HepG2 (cell line): Measurements from ENCODE around the gene CACNA1F. TPM values are rescaled to one million over a fixed set of nuclear protein-coding genes. Genes with fewer than 3 reads are reported as not detected.

Experiments
- ATAC-seq: fragments of 200-7000 bp; cut with Tn5 transposase; 3 replicates; pipeline ENCODE4 v1.9.1; 2020; ENCODE audit warnings: mild to moderate bottlenecking, moderate library complexity
- BruUV-seq: library from RNA; stranded (reverse); fragments of 400-500 nt; replicated peaks from 2 replicates; lab custom pipeline; 2021; lab: Mats Ljungman, UMichigan
- CTCF ChIA-PET: fragments of 300-600 bp; formaldehyde crosslinking; extraction: SDS; loops from one replicate; lab custom pipeline; 2021; ENCODE audit warnings: low total read pairs, inconsistent platforms, low intra/inter-chr PET ratio; lab: Yijun Ruan, JAX
- POLR2A ChIA-PET: fragments of 350-600 bp; sonication (Branson Sonifier 250); formaldehyde crosslinking; loops from one replicate; lab custom pipeline; 2020; ENCODE audit warnings: antibody characterized with exemption, inconsistent platforms; lab: Yijun Ruan, JAX
- DNase-seq: peaks from one replicate; pipeline ENCODE4 v3.0.0-alpha.2; 2015; ENCODE audit warnings: low spot score
- FAIRE-seq: peaks from 3 replicates; lab custom pipeline; 2011; peaks lifted over from hg19 to GRCh38; lab: Jason Lieb, UNC
- H2AFZ ChIP-seq: one replicate; pipeline ENCODE4 v1.6.1; 2011; ENCODE audit warnings: low read length, inconsistent platforms
- H3K27ac ChIP-seq: fragments of 300-600 bp; 3 replicates; pipeline ENCODE4 v1.8.0; 2011; ENCODE audit warnings: mixed run types, mild to moderate bottlenecking, mixed read lengths, low read length, inconsistent platforms; ENCODE audit not compliant: insufficient read depth; ENCODE audit errors: extremely low read length
- H3K27me3 ChIP-seq, 2 experiments: fragments of 200-600 bp in 1 of 2; 2 replicates in 1 of 2; 3 replicates in 1 of 2; pipeline versions ENCODE4 v1.6.0 to v1.8.0; 2011; ENCODE audit warnings: low read length in 2 of 2, mild to moderate bottlenecking in 2 of 2, moderate library complexity in 2 of 2, inconsistent platforms in 1 of 2; ENCODE audit not compliant: insufficient read depth in 2 of 2, control insufficient read depth in 1 of 2
- H3K36me3 ChIP-seq, 2 experiments: fragments of 200-600 bp in 1 of 2; replicated peaks in 1 of 2; 2 replicates in 1 of 2; 3 replicates in 1 of 2; pipeline versions ENCODE4 v1.5.1 to v1.8.0; 2011; ENCODE audit warnings: low read length in 2 of 2, inconsistent platforms in 1 of 2; ENCODE audit not compliant: insufficient read depth in 2 of 2, control insufficient read depth in 1 of 2
- H3K4me1 ChIP-seq: 2 replicates; pipeline ENCODE4 v1.5.1; 2012; ENCODE audit warnings: low read length, inconsistent platforms; ENCODE audit not compliant: insufficient read depth
- H3K4me2 ChIP-seq: 2 replicates; pipeline ENCODE4 v1.6.0; 2011; ENCODE audit warnings: low read depth, low read length, inconsistent platforms
- H3K4me3 ChIP-seq, 3 experiments: fragments of 200-600 bp in 1 of 3; sonication (generic), shearing (Covaris generic) in 1 of 3; replicated peaks in 1 of 3; 2 replicates each; pipeline ENCODE4 v1.5.1; 2011 to 2016; ENCODE audit warnings: low read length in 3 of 3, inconsistent platforms in 2 of 3, low read depth in 2 of 3, mild to moderate bottlenecking in 2 of 3, control low read depth in 1 of 3, mixed read lengths in 1 of 3; ENCODE audit not compliant: insufficient read depth in 1 of 3
- H3K79me2 ChIP-seq: one replicate; pipeline ENCODE4 v1.6.1; 2011; ENCODE audit warnings: low read length, inconsistent platforms; ENCODE audit not compliant: insufficient read depth
- H3K9ac ChIP-seq: 2 replicates; pipeline ENCODE4 v1.6.0; 2011; ENCODE audit warnings: mild to moderate bottlenecking, low read depth, low read length, inconsistent platforms; ENCODE audit not compliant: insufficient read depth
- H3K9me3 ChIP-seq: 2 replicates; pipeline ENCODE4 v1.5.1; 2012; ENCODE audit warnings: mild to moderate bottlenecking, low read length
- H4K20me1 ChIP-seq: 2 replicates; pipeline ENCODE4 v1.6.0; 2011; ENCODE audit warnings: inconsistent platforms, mild to moderate bottlenecking, low read length, moderate library complexity; ENCODE audit not compliant: insufficient read depth
- SAP130 ChIP-seq: IDR thresholded peaks from 2 replicates; pipeline ENCODE4 v1.6.1; 2016; ENCODE audit warnings: low read depth
- TCF7L2 ChIP-seq: IDR thresholded peaks from 2 replicates; pipeline ENCODE4 v1.6.1; 2011; ENCODE audit warnings: mild to moderate bottlenecking, low read depth, low read length, moderate library complexity
- ZNF780A ChIP-seq: sonication (generic); formaldehyde crosslinking; IDR thresholded peaks from 2 replicates; pipeline ENCODE4 v1.8.0; 2022; ENCODE audit warnings: mild to moderate bottlenecking, missing genetic modification reagents, moderate library complexity
- WGBS: methylation state at CpG from one replicate; pipeline ENCODE4 v1.1.6; 2017; ENCODE audit warnings: low lambda C conversion rate; 5-methylcytosine and 5-hydroxymethylcytosine counted together
- in situ Hi-C: cut with HindIII; loops from 2 replicates; pipeline ENCODE4 v1.10.0; 2017; ENCODE audit warnings: low pct_unique_long_range_greater_than_20kb; ENCODE audit not compliant: extremely low pct_ligation_motif_present
- intact Hi-C: fragments of 100-400 bp; cut with micrococcal nuclease; formaldehyde crosslinking; loops from one replicate; pipeline ENCODE4 v1.10.0; 2022; ENCODE audit not compliant: unreplicated experiment
- polyA plus RNA-seq, 8 experiments: library from polyadenylated mRNA; depleted of rRNA in 3 of 8; stranded (reverse) in 7 of 8; unstranded in 1 of 8; fragments of >200 nt; fragmentation: Illumina TruSeq in 4 of 8; extraction: Trizol in 4 of 8; gene quantifications; 2 replicates each; pipeline versions ENCODE4 v1.2.1 to v1.2.3, GENCODE V29; 2011 to 2016; ENCODE audit warnings: low read depth in 4 of 8, missing spikeins in 1 of 8, mixed read lengths in 1 of 8; ENCODE audit not compliant: insufficient read depth in 1 of 8
- total RNA-seq, 5 experiments: library from RNA; depleted of rRNA; stranded (reverse); fragments of >200 nt; fragmentation: Illumina TruSeq; extraction: Trizol; gene quantifications; 2 replicates each; pipeline ENCODE4 v1.2.3, GENCODE V29; 2016; ENCODE audit warnings: low read depth in 1 of 5
- TF ChIP-seq, protein P1 (sequence below): sonication (generic); formaldehyde crosslinking; IDR thresholded peaks from 2 replicates; pipeline ENCODE4 v1.5.0; 2020; ENCODE audit warnings: mild to moderate bottlenecking, missing genetic modification reagents, borderline replicate concordance

CACNA1F gene
- total and polyA plus RNA-seq, 2 of the 13 experiments (the other 11 are each of a cell fraction or from before 2014, with no cell fraction given): 0.03 TPM; not detected in 1

GRCh38 chrX:49247346-49247745 is 14.2 kb upstream of the CACNA1F start:
- in situ Hi-C loops: no loop called here
- no peaks in the 10 kb centered on the region for H3K79me2 ChIP-seq

More at GRCh38 chrX:49247346-49247745, 14.2 kb upstream of the CACNA1F start:
- intact Hi-C loops: no loop called here
- TF ChIP-seq ZNF780A: no peak
- no peak for TF ChIP-seq SAP130 (CRISPR knock-in tag)
- TF ChIP-seq TCF7L2: no peak
- TF ChIP-seq, protein P1, sequence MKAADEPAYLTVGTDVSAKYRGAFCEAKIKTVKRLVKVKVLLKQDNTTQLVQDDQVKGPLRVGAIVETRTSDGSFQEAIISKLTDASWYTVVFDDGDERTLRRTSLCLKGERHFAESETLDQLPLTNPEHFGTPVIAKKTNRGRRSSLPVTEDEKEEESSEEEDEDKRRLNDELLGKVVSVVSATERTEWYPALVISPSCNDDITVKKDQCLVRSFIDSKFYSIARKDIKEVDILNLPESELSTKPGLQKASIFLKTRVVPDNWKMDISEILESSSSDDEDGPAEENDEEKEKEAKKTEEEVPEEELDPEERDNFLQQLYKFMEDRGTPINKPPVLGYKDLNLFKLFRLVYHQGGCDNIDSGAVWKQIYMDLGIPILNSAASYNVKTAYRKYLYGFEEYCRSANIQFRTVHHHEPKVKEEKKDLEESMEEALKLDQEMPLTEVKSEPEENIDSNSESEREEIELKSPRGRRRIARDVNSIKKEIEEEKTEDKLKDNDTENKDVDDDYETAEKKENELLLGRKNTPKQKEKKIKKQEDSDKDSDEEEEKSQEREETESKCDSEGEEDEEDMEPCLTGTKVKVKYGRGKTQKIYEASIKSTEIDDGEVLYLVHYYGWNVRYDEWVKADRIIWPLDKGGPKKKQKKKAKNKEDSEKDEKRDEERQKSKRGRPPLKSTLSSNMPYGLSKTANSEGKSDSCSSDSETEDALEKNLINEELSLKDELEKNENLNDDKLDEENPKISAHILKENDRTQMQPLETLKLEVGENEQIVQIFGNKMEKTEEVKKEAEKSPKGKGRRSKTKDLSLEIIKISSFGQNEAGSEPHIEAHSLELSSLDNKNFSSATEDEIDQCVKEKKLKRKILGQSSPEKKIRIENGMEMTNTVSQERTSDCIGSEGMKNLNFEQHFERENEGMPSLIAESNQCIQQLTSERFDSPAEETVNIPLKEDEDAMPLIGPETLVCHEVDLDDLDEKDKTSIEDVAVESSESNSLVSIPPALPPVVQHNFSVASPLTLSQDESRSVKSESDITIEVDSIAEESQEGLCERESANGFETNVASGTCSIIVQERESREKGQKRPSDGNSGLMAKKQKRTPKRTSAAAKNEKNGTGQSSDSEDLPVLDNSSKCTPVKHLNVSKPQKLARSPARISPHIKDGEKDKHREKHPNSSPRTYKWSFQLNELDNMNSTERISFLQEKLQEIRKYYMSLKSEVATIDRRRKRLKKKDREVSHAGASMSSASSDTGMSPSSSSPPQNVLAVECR (CRISPR knock-in tag): no peak
- no TSS peak for BruUV-seq
- ChIA-PET POLR2A (no interaction called here), CTCF (no interaction called here)
- FAIRE-seq: no peak
- no peak overlapping the region for H2AFZ ChIP-seq
- H4K20me1 ChIP-seq: no peaks in the 10 kb centered on the region
- ATAC-seq: no peak
- DNase-seq: no peak
- no peaks in the 10 kb centered on the region for H3K27me3 ChIP-seq
- peaks cover 0 to 3% of the 10 kb centered on the region in 2 experiments; a peak in 1 of 5 replicates for H3K36me3 ChIP-seq
- H3K4me1 ChIP-seq: no peaks in the 10 kb centered on the region
- WGBS: 93% methylated on average over 3 of the region's 11 CpGs
- H3K9me3 ChIP-seq: no peaks in the 10 kb centered on the region
- no peak overlapping the region for H3K4me2 ChIP-seq
- H3K4me3 ChIP-seq: no peak overlapping the region
- H3K9ac ChIP-seq: no peak overlapping the region
- no peak overlapping the region for H3K27ac ChIP-seq
